HepG2 (cell line): Measurements from ENCODE around the gene OPRL1. TPM values are rescaled to one million over a fixed set of nuclear protein-coding genes. Genes with fewer than 3 reads are reported as not detected.
A peak's percentile ranks its signal among the peaks of the same experiment; 100 is the strongest.

Experiments
- ATM ChIP-seq: fragments of 450-650 bp; IDR thresholded peaks from 2 replicates; pipeline ENCODE4 v1.7.1; 2017; ENCODE audit warnings: mild to moderate bottlenecking, borderline replicate concordance
- BRD4 ChIP-seq: sonication (generic); formaldehyde crosslinking; IDR thresholded peaks from 2 replicates; pipeline ENCODE4 v1.4.0; 2020; ENCODE audit warnings: missing genetic modification reagents
- HDAC2 ChIP-seq: sonication (generic); formaldehyde crosslinking; IDR thresholded peaks from 2 replicates; pipeline ENCODE4 v1.4.0; 2020; ENCODE audit warnings: missing genetic modification reagents
- MNT ChIP-seq: fragments of 450-650 bp; IDR thresholded peaks from 2 replicates; pipeline ENCODE4 v1.6.1; 2016
- MTA3 ChIP-seq: sonication (generic); formaldehyde crosslinking; IDR thresholded peaks from 2 replicates; pipeline ENCODE4 v1.4.0; 2020; ENCODE audit warnings: missing genetic modification reagents
- PAWR ChIP-seq: sonication (generic); formaldehyde crosslinking; IDR thresholded peaks from 2 replicates; pipeline ENCODE4 v1.4.0; 2020; ENCODE audit warnings: missing genetic modification reagents, mild to moderate bottlenecking, borderline replicate concordance
- PBX3 ChIP-seq: sonication (generic); formaldehyde crosslinking; IDR thresholded peaks from 2 replicates; pipeline ENCODE4 v1.8.1; 2023; ENCODE audit warnings: missing genetic modification reagents, inconsistent platforms, borderline replicate concordance
- RBAK ChIP-seq: sonication (generic); formaldehyde crosslinking; IDR thresholded peaks from 2 replicates; pipeline ENCODE4 v1.5.1; 2020; ENCODE audit warnings: mild to moderate bottlenecking, missing genetic modification reagents
- SALL1 ChIP-seq: sonication (generic); formaldehyde crosslinking; IDR thresholded peaks from 2 replicates; pipeline ENCODE4 v1.8.0; 2022; ENCODE audit warnings: mild to moderate bottlenecking, missing genetic modification reagents
- SNAPC5 ChIP-seq: sonication (generic); formaldehyde crosslinking; IDR thresholded peaks from 2 replicates; pipeline ENCODE4 v1.8.1; 2023; ENCODE audit warnings: mild to moderate bottlenecking, missing genetic modification reagents, borderline replicate concordance
- SOX6 ChIP-seq, 2 experiments: fragments of 450-650 bp in 1 of 2; sonication (generic) in 1 of 2; formaldehyde crosslinking in 1 of 2; IDR thresholded peaks; 2 replicates each; pipeline versions ENCODE4 v1.4.0 to v1.6.1; 2017 to 2020; ENCODE audit warnings: antibody characterized with exemption in 1 of 2, mild to moderate bottlenecking in 1 of 2, missing genetic modification reagents in 1 of 2
- SRY ChIP-seq: sonication (generic); formaldehyde crosslinking; IDR thresholded peaks from 2 replicates; pipeline ENCODE4 v1.8.0; 2022; ENCODE audit warnings: mild to moderate bottlenecking, missing genetic modification reagents
- ZBTB10 ChIP-seq: sonication (generic); formaldehyde crosslinking; IDR thresholded peaks from 2 replicates; pipeline ENCODE4 v1.4.0; 2020; ENCODE audit warnings: missing genetic modification reagents, borderline replicate concordance
- ZBTB34 ChIP-seq: sonication (generic); formaldehyde crosslinking; IDR thresholded peaks from 2 replicates; pipeline ENCODE4 v1.8.0; 2022; ENCODE audit warnings: mild to moderate bottlenecking, missing genetic modification reagents
- ZKSCAN5 ChIP-seq: sonication (generic); formaldehyde crosslinking; IDR thresholded peaks from 2 replicates; pipeline ENCODE4 v1.5.1; 2020; ENCODE audit warnings: mild to moderate bottlenecking, missing genetic modification reagents
- ZNF34 ChIP-seq: sonication (generic); formaldehyde crosslinking; IDR thresholded peaks from 2 replicates; pipeline ENCODE4 v1.4.0; 2020; ENCODE audit warnings: mild to moderate bottlenecking, missing genetic modification reagents, borderline replicate concordance
- ZNF543 ChIP-seq: sonication (generic); formaldehyde crosslinking; IDR thresholded peaks from 2 replicates; pipeline ENCODE4 v1.4.0; 2020; ENCODE audit warnings: mild to moderate bottlenecking, missing genetic modification reagents
- ZNF562 ChIP-seq: sonication (generic); formaldehyde crosslinking; IDR thresholded peaks from 2 replicates; pipeline ENCODE4 v1.8.0; 2022; ENCODE audit warnings: missing genetic modification reagents, borderline replicate concordance
- ZNF580 ChIP-seq: IDR thresholded peaks from 2 replicates; pipeline ENCODE4 v1.6.1; 2016; ENCODE audit warnings: low read depth, borderline replicate concordance
- ZNF615 ChIP-seq: sonication (generic); formaldehyde crosslinking; IDR thresholded peaks from 2 replicates; pipeline ENCODE4 v1.5.0; 2020; ENCODE audit warnings: mild to moderate bottlenecking, missing genetic modification reagents, borderline replicate concordance
- ZNF652 ChIP-seq: IDR thresholded peaks from 2 replicates; pipeline ENCODE4 v1.6.1; 2016; ENCODE audit warnings: low read depth, borderline replicate concordance
- ZNF674 ChIP-seq: sonication (generic); formaldehyde crosslinking; IDR thresholded peaks from 2 replicates; pipeline ENCODE4 v1.5.0; 2020; ENCODE audit warnings: low read depth, mild to moderate bottlenecking, missing genetic modification reagents
- polyA plus RNA-seq, 8 experiments: library from polyadenylated mRNA; depleted of rRNA in 3 of 8; stranded (reverse) in 7 of 8; unstranded in 1 of 8; fragments of >200 nt; fragmentation: Illumina TruSeq in 4 of 8; extraction: Trizol in 4 of 8; gene quantifications; 2 replicates each; pipeline versions ENCODE4 v1.2.1 to v1.2.3, GENCODE V29; 2011 to 2016; ENCODE audit warnings: low read depth in 4 of 8, missing spikeins in 1 of 8, mixed read lengths in 1 of 8; ENCODE audit not compliant: insufficient read depth in 1 of 8
- total RNA-seq, 5 experiments: library from RNA; depleted of rRNA; stranded (reverse); fragments of >200 nt; fragmentation: Illumina TruSeq; extraction: Trizol; gene quantifications; 2 replicates each; pipeline ENCODE4 v1.2.3, GENCODE V29; 2016; ENCODE audit warnings: low read depth in 1 of 5

OPRL1 gene
- total and polyA plus RNA-seq, 2 of the 13 experiments (the other 11 are each of a cell fraction or from before 2014, with no cell fraction given), result 0.35 to 0.71 TPM

- TF ChIP-seq ZBTB34 (CRISPR knock-in tag) (no peak), SOX6 (IDR thresholded peaks at IDR 0.05) (no peak), SOX6 (CRISPR knock-in tag; IDR thresholded peaks at IDR 0.05) (peak; percentile 36; the same call in 1 of the 2 replicates), ZNF615 (CRISPR knock-in tag) (no peak), ATM (no peak), PBX3 (no peak), ZNF34 (no peak), ZNF674 (0 out of 2 replicates have a peak, but pooled peaks have one; percentile 42), ZNF652 (CRISPR knock-in tag) (no peak), MTA3 (CRISPR knock-in tag) (no peak), MNT (no peak), BRD4 (no peak), PAWR (no peak), SNAPC5 (CRISPR knock-in tag) (no peak), ZNF543 (CRISPR knock-in tag) (peak; percentile 91), SALL1 (CRISPR knock-in tag) (peak; percentile 34; the same call in 1 of the 2 replicates), SRY (CRISPR knock-in tag) (peak; percentile 77; the same call in 1 of the 2 replicates), ZBTB10 (CRISPR knock-in tag) (peak; percentile 66; the same call in 1 of the 2 replicates), HDAC2 (CRISPR knock-in tag) (peak; percentile 42; the same call in 1 of the 2 replicates), RBAK (no peak), ZKSCAN5 (no peak), ZNF562 (CRISPR knock-in tag) (no peak), ZNF580 (CRISPR knock-in tag) (peak; percentile 17; the same call in 1 of the 2 replicates)
Observed at GRCh38 chr20:64042054-64042781, 37.7 kb upstream of the OPRL1 start (continued).
